Glutamatergic neuron (in vitro differentiated cells): ENCODE measurements around the gene ADRM1. TPM values are rescaled to one million over a fixed set of nuclear protein-coding genes. Genes with fewer than 3 reads are reported as not detected.

Experiments used
- DNase-seq: peaks from one replicate; pipeline ENCODE4 v3.0.0; 2022
- H3K27ac Mint-ChIP-seq: one replicate; pipeline ENCODE4 v1.8.0; 2020; ENCODE audit warnings: mild to moderate bottlenecking, mixed read lengths, inconsistent platforms; ENCODE audit not compliant: unreplicated experiment
- H3K27me3 Mint-ChIP-seq: one replicate; pipeline ENCODE4 v1.8.0; 2020; ENCODE audit warnings: mild to moderate bottlenecking, moderate library complexity, mixed read lengths, inconsistent platforms; ENCODE audit not compliant: unreplicated experiment
- H3K36me3 Mint-ChIP-seq: one replicate; pipeline ENCODE4 v1.8.0; 2020; ENCODE audit warnings: mild to moderate bottlenecking, mixed read lengths, inconsistent platforms; ENCODE audit not compliant: unreplicated experiment
- H3K4me1 Mint-ChIP-seq: one replicate; pipeline ENCODE4 v1.8.0; 2020; ENCODE audit warnings: mild to moderate bottlenecking, low read depth, mixed read lengths, inconsistent platforms; ENCODE audit not compliant: unreplicated experiment
- H3K4me3 Mint-ChIP-seq: one replicate; pipeline ENCODE4 v1.8.0; 2020; ENCODE audit warnings: mild to moderate bottlenecking, mixed read lengths, inconsistent platforms; ENCODE audit not compliant: unreplicated experiment
- H3K9me3 Mint-ChIP-seq: one replicate; pipeline ENCODE4 v1.8.0; 2020; ENCODE audit warnings: mild to moderate bottlenecking, moderate library complexity, mixed read lengths, inconsistent platforms; ENCODE audit not compliant: unreplicated experiment
- total RNA-seq: library from RNA; stranded (reverse); fragmentation: NEBNext Ultra II Directional; extraction: Animal tissue kit (Norgen Biotek cat#: 25700); gene quantifications from one replicate; pipeline ENCODE4 v1.2.1, GENCODE V29; 2021; ENCODE audit not compliant: unreplicated experiment
- TF ChIP-seq, protein P1 (sequence below): fragments of 200-600 bp; sonication (generic); IDR thresholded peaks from one replicate; pipeline ENCODE4 v1.5.0; 2021; ENCODE audit not compliant: partially characterized antibody, unreplicated experiment

Gene ADRM1
- total RNA-seq, 1 donor from 2014 or later, result 74.8 TPM

DNA sequence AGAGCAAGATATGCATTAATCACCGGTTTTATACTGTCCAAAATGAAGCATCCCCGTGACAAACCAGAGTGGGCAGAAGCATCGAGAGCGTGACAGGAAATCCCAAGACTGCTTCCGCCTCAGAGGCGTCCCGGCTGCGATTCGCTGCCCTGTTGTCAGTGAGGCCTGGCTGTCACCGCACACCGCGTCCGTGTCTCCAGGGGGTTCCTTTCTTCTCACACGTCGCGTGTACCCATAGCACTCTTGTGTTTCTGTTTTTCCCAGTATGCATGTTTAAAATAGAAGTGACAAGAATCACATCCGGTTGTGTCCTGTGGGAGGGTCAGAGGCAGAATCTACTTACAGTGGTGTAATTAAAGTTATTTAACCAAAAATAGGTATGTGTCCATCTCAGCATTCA, 8.3 kb upstream of the ADRM1 start:
- peaks cover 1% of the 10 kb centered on the region for H3K4me1 Mint-ChIP-seq
- TF ChIP-seq, protein P1, sequence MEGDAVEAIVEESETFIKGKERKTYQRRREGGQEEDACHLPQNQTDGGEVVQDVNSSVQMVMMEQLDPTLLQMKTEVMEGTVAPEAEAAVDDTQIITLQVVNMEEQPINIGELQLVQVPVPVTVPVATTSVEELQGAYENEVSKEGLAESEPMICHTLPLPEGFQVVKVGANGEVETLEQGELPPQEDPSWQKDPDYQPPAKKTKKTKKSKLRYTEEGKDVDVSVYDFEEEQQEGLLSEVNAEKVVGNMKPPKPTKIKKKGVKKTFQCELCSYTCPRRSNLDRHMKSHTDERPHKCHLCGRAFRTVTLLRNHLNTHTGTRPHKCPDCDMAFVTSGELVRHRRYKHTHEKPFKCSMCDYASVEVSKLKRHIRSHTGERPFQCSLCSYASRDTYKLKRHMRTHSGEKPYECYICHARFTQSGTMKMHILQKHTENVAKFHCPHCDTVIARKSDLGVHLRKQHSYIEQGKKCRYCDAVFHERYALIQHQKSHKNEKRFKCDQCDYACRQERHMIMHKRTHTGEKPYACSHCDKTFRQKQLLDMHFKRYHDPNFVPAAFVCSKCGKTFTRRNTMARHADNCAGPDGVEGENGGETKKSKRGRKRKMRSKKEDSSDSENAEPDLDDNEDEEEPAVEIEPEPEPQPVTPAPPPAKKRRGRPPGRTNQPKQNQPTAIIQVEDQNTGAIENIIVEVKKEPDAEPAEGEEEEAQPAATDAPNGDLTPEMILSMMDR, result no peak
- H3K4me3 Mint-ChIP-seq, result no peak overlapping the region
- DNase-seq, result no peak
- no peaks in the 10 kb centered on the region for H3K36me3 Mint-ChIP-seq
- no peak overlapping the region for H3K27ac Mint-ChIP-seq
- H3K27me3 Mint-ChIP-seq, result no peaks in the 10 kb centered on the region
- H3K9me3 Mint-ChIP-seq, result no peaks in the 10 kb centered on the region

DNA sequence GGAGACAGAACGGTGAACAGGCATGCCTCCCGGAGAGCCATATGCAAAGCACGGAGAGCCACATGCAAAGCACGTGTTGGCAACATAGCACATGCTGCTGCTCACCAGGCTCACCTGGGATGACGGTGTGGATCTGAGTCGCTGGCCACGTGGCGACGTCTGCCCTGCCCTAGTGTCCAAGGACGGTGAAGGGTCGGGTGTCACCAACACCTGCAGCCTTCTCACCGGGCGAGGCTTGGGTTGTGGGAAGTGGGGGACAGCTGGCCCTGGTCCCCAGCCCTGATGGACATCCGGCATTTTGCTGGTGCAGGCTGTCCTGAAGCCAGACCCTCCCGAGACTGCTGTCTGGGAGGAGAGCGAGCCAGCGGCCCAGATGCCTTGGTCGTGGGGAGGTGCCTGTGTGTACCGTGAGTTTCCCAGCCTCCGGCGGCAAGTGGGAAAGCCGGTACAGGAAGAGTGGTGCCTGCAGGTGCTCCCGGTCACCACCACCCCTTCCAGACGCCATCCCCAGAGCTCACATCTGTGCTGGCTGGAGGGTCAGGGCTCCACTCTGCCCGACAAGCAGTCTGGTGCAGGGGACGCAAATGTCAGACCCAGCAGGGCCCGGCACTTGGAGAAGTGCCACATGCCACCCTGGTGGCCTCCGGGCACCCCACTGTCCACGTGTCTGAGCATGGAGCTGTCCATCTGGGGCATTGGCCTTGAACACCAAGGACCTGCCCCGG, 5.9 kb upstream of the ADRM1 start:
- TF ChIP-seq, protein P1, result no peak
- H3K36me3 Mint-ChIP-seq, result no peaks in the 10 kb centered on the region
- H3K9me3 Mint-ChIP-seq, result peaks cover 4% of the 10 kb centered on the region
- no peak overlapping the region for H3K27ac Mint-ChIP-seq
- DNase-seq, result no peak
- peaks cover 4% of the 10 kb centered on the region for H3K4me1 Mint-ChIP-seq
- H3K27me3 Mint-ChIP-seq, result peaks cover 2% of the 10 kb centered on the region
- H3K4me3 Mint-ChIP-seq, result no peak overlapping the region

DNA sequence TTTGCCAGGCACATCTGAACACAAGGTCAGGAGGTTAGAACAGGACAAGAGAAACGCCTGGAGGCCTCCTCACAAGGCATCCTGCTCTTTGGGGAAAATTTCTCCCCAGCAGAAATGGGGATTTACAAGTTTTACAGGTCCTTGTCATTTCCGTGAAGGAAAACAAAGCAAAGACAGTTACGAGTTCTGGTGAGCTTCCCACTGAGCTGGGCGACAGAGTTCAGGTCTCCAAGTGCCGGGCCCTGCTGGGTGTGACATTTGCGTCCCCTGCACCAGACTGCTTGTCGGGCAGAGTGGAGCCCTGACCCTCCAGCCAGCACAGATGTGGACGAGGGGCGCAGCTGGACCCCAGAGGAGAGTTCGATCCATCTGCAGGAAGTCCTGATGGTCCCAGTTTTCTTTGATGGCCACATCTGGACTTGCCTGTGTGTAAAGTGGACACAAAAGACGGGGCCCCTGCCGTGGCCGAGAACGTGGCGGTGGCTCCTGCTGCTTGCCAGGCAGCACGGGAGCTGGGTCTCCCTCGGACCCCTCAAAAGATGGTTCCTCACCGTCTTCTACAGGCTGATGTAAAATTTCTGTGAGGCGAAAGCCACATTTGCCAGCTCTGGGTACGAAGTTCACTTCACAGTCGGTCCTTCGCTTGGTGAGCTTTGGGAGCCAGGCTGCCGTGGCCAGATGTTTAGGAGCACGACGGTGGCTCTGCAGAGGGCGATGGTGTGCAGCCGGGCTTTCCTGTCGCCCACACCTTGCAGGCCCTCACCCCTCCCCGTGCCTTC, 5.2 kb upstream of the ADRM1 start:
- Mint-ChIP-seq H3K4me3 (no peak overlapping the region), H3K27ac (no peak overlapping the region), H3K4me1 (peaks cover 4% of the 10 kb centered on the region), H3K36me3 (no peaks in the 10 kb centered on the region), H3K9me3 (peaks cover 5% of the 10 kb centered on the region), H3K27me3 (peaks cover 2% of the 10 kb centered on the region)
- no peak for DNase-seq
- TF ChIP-seq, protein P1, result no peak

GRCh38 chr20:62298577-62299249, 4.1 kb upstream of the ADRM1 start:
- Mint-ChIP-seq H3K27ac (no peak overlapping the region), H3K9me3 (peaks cover 7% of the 10 kb centered on the region), H3K4me3 (no peak overlapping the region), H3K36me3 (no peaks in the 10 kb centered on the region), H3K4me1 (peaks cover 4% of the 10 kb centered on the region), H3K27me3 (peaks cover 2% of the 10 kb centered on the region)
- no peak for DNase-seq
- TF ChIP-seq, protein P1, result no peak
